ENCODE results near the gene CWH43.
"Not testable (repeated sequence)": the region's sequence is repeated elsewhere in the genome, so short reads cannot be mapped to it uniquely, and the experiment has no call there.

CWH43 gene

GRCh38 chr4:48976041-48976440 lies 10.0 kb upstream of the CWH43 start:
- DNase-seq (ENCODE audit: low read depth in 2 of 2), result no peak

DNA sequence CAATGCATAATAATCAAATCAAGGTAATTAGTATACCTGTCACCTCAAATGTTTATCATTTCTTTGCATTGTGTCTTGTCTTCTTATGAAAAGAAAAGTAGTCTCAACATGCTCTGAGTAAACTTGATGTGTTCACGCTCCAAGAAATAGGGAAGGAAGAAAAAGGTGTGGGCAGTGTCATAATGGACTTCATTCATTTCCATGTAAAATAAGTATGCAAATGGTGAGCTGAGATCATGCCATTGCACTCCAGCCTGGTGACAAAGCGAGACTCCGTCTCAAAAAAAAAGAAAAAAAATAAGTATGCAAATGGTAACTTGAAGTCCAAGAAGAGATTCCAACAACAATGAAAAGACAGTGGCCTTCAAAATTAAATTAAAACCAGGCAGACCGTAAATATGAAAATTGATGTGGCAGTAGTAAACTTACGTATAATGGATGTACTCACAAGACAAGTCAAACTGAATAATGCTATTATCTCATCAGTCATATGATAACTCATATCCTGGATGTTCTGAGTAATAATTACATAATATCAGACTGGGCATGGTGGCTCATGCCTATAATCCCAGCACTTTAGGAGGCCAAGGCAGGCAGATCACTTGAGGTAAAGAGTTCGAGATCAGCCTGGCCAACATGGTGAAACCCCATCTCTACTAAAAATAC lies 6.0 kb upstream of the CWH43 start:
- DNase-seq (ENCODE audit: low read depth in 2 of 2), result no peak

- not testable (repeated sequence) for DNase-seq (ENCODE audit: low read depth in 2 of 2)
Observed at GRCh38 chr4:48984005-48984404, 2.1 kb upstream of the CWH43 start.

- DNase-seq (ENCODE audit: low read depth in 2 of 2), result no peak
Observed at GRCh38 chr4:48985602-48985975, 486 bp upstream of the CWH43 start.

DNA sequence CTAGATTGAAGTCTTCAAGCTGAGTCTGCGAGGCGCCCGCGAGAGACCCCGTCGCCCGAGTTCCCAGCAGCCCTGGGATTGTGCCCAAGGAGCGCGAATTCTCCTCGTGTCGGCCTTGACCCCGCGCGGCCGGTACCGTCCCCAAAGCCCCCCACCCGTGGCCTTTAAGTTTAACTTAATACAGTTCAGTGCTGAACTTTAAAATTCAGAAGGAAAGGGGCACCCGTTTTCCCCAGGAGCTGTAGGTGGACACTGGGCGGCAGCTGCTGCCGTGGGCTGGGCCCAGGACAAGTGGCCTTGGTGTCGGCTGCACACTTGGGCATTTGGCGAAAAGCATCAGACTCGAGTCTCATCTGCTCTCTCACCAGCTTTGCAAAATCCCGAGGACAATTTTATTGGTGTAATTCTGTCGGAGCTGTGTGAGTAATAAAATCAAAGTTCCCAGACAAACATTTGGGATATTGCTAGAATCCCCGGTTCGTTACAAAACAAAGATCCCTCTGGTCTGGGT lies 634 bp downstream of the CWH43 start:
- DNase-seq (ENCODE audit: low read depth in 2 of 2), result no peak

GRCh38 chr4:48989461-48990203 lies 3.6 kb downstream of the CWH43 start:
- DNase-seq (ENCODE audit: low read depth in 2 of 2), result no peak

DNA sequence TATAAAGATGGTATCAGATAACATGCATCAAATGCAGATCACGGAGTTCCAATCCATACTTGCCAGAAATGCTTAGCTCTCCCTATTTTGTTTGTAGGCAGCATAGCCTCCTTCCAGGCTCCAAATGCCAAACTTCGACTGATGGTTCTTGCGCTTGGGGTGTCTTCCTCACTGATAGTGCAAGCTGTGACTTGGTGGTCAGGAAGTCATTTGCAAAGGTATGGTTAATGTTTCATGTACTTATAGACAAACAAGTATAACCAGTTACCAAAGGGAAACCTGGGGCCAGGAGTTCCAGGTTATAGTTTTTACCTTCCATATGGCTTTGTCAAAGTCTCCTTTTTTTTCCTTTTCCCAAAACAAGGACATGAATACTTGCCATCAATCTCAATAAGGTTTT lies 5.3 kb downstream of the CWH43 start:
- no peak for DNase-seq (ENCODE audit: low read depth in 2 of 2)

- DNase-seq (ENCODE audit: low read depth in 2 of 2), result no peak
Observed at GRCh38 chr4:48997962-48998361, 11.9 kb downstream of the CWH43 start.

DNA sequence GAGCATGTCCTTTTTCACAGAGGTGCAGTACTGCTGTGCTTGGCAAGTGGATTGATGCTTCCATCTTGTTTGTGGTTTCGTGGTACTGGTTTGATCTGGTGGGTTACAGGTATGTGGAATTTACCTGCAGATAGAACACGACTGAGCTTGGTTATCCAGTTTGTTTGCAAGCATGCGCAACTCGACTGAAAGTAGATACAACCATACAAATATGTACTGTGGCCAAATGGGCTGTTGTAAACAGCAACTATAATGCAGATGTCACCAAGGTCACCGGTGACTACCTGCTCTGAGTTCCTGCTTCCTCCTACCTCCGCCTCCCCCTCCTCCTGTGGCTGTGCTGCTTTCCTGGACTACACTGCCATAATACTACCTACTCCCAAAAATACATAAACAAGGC lies 12.4 kb downstream of the CWH43 start:
- DNase-seq (ENCODE audit: low read depth in 2 of 2), result no peak

DNA sequence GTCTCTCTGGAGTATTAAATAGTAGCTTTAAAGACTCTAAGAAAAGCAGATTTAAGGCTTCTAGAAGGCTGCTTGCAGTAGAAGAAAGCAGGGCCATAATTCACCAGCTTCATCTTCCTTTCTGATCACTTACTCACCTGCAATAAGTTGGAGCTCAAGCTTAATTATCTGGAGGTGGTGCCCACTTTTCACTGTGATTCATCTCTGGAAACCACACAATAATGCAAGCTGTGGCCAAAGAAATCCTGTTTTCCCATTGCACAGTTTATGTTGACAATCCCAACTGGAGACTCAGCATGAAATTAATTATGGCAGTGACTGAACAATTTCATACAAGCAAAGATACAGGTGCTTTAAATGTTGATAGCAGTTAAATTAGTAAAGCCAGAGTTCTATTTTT lies 14.7 kb downstream of the CWH43 start:
- no peak for DNase-seq (ENCODE audit: low read depth in 2 of 2)

- no peak for DNase-seq (ENCODE audit: low read depth in 2 of 2)
Observed at GRCh38 chr4:49002931-49003330, 16.9 kb downstream of the CWH43 start.

GRCh38 chr4:49018718-49019295 lies 32.7 kb downstream of the CWH43 start:
- no peak for DNase-seq (ENCODE audit: low read depth in 2 of 2)

DNA sequence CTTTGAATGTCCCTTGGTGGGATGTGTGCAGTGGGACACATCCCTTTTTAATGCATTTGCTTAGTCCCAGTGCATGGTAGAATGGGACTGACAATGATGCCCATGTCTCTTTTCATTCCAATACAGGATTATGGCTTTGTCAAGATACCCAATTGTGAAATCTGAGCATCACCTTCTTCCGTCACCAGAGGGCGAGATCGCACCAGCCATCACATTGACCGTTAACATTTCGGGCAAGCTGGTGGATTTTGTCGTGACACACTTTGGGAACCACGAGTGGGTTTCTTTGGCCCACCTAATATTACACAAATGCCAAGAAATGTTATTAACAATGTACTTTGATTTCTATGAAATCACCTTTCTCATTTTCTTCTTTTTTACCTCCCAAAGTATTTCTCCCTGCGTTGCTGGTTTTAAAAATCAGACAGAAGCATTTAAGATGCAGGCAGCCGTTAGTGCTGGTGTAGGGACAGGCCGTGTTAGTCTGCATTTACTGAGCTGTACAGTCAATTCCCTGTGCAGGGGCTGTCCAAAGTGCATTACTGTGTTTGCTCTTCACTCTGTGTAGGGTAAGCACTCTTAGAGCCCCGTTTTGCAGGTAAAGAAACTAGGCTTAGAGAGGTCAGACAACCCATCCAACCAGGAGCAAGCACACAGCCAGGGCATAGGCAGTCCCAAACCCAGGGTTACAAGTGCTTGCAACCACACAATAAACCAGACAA lies 46.5 kb downstream of the CWH43 start:
- DNase-seq (ENCODE audit: low read depth in 2 of 2), result no peak

DNA sequence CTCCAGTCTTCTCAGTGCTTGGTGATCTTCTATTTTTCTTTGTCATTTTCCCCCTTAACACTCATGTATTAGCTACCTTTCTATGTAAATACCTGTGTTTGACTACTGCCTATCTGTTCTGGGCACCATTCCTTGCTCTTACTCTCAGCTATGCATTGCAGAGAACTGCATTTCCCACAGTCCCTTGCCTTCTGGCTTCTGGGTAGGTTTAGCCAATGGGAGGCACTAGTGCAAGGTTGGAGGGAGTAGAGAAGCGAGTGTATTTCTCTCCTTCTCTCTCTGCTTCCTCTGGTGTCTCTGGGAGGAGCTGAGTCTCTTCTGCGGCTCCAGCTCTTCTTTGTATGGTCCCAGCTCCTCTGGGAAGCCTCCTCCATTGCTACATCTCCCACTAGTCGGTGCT lies 50.5 kb downstream of the CWH43 start:
- no peak for DNase-seq (ENCODE audit: low read depth in 2 of 2)

DNA sequence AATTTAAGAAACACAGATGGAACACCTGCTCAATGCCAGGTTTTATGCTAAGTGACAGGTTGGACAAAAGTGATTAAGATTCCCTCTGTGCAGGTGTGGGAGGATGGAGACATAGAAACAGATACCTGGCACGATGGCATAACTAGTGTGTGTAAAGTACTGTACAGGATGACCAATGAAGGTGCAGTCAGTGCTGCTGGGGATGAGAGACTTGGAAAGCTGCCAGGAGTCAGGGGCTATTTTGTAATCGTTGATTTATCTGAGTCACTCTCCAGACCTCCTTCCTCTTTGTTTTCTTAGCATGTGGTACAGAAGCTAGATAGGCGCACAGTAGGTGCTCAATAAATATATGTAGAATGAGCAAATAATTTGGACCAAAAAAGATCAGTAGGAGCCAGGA lies 58.2 kb downstream of the CWH43 start:
- no peak for DNase-seq (ENCODE audit: low read depth in 2 of 2)

- no peak for DNase-seq (ENCODE audit: low read depth in 2 of 2)
Observed at GRCh38 chr4:49058306-49058705, 72.2 kb downstream of the CWH43 start.

DNA sequence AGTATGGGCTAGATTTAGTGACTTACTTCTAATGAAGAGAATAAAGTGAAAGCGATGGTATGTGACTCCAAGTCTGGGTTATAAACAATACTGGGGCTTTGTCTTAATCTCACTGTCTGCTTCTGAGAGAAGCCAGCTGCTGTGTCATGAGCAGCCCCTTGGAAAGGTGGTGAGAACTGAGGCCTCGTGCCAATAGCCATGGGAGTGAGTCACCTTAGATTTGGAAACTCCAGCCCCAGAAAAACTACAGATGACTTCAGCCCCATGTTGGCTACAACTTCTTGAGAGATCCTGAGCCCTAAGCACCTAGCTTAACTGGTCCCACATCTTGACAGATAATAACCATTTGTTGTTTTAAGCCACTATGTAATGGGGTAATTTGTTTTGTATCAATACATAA lies 77.6 kb downstream of the CWH43 start:
- DNase-seq (ENCODE audit: low read depth in 2 of 2), result no peak

DNA sequence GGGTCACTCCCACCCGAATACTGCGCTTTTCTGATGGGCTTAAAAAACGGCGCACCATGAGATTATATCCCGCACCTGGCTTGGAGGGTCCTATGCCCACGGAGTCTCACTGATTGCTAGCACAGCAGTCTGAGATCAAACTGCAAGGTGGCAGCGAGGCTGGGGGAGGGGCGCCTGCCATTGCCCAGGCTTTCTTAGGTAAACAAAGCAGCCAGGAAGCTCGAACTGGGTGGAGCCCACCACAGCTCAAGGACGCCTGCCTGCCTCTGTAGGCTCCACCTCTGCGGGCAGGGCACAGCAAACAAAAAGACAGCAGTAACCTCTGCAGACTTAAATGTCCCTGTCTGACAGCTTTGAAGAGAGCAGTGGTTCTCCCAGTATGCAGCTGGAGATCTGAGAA lies 86.1 kb downstream of the CWH43 start:
- DNase-seq (ENCODE audit: low read depth in 2 of 2), result not testable (repeated sequence)

DNA sequence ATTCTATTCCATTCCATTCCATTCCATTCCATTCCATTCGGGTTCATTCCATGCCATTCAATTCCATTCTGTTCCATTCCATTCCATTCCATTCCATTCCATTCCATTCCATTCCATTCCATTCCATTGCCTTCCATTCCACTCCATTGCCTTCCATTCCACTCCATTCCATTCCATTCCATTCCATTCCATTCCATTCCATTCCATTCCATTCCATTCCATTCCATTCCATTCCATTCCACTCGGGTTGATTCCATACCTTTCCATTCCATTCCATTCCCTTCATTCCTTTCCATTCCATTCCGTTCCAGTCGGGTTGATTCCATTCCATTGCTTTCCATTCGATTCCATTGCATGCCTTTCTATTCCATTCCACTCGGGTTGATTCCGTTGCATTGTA lies 105.8 kb downstream of the CWH43 start:
- not testable (repeated sequence) for DNase-seq (ENCODE audit: low read depth in 2 of 2)

GRCh38 chr4:49092608-49093135 lies 106.6 kb downstream of the CWH43 start:
- DNase-seq (ENCODE audit: low read depth in 2 of 2), result not testable (repeated sequence)

GRCh38 chr4:49096215-49096614 lies 110.1 kb downstream of the CWH43 start:
- not testable (repeated sequence) for DNase-seq (ENCODE audit: low read depth in 2 of 2)

GRCh38 chr4:49096627-49097026 lies 110.6 kb downstream of the CWH43 start:
- not testable (repeated sequence) for DNase-seq (ENCODE audit: low read depth in 2 of 2)

Data from fibroblast of skin of left quadriceps (primary cell).